ENCODE data around the gene SMARCA2. TPM values are rescaled to one million over a fixed set of nuclear protein-coding genes. Genes with fewer than 3 reads are reported as not detected.

Gene SMARCA2
- total RNA-seq, 1 donor from 2014 or later, result 238 TPM

GRCh38 chr9:2242831-2243330 lies 227.7 kb downstream of the SMARCA2 start:
- Mint-ChIP-seq H3K27me3 (peaks cover 29% of the 10 kb centered on the region), H3K9me3 (peaks cover 5% of the 10 kb centered on the region), H3K36me3 (ENCODE audit: low read depth) (no peaks in the 10 kb centered on the region), H3K4me3 (peak overlapping the region; percentile 74), H3K4me1 (peaks cover 20% of the 10 kb centered on the region), H3K27ac (no peak overlapping the region)
- ChIA-PET CTCF (no interaction called here), POLR2A (no interaction called here)
- intact Hi-C loops (cut with micrococcal nuclease), result loop anchor here (1.0 kb wide), 1 partner anchor 85 kb away; no protein-coding TSS in a partner anchor
- DNase-seq (no peak), ATAC-seq (ENCODE audit: low read depth) (no peak)
- no peak for TF ChIP-seq CTCF (IDR thresholded peaks at IDR 0.05)

All from activated B cell treated with CpG ODN at 0.5 μM for 24 hours (primary cell).